Epithelial cell of esophagus (primary cell): ENCODE results near the gene DNAJA1.

Experiments used
- DNase-seq: peaks from one replicate; pipeline ENCODE4 v3.0.0; 2010; ENCODE audit warnings: low read depth
- H3K4me3 ChIP-seq: 2 replicates; pipeline ENCODE4 v1.5.1; 2011; ENCODE audit warnings: mild to moderate bottlenecking, low read length, control low read depth
- TF ChIP-seq, protein P1 (sequence below): IDR thresholded peaks from 2 replicates; pipeline ENCODE4 v1.5.1; 2011; ENCODE audit warnings: low read depth, mild to moderate bottlenecking, low read length, control low read depth, inconsistent platforms; ENCODE audit not compliant: insufficient read depth; ENCODE audit errors: missing control alignments

Gene DNAJA1

DNA sequence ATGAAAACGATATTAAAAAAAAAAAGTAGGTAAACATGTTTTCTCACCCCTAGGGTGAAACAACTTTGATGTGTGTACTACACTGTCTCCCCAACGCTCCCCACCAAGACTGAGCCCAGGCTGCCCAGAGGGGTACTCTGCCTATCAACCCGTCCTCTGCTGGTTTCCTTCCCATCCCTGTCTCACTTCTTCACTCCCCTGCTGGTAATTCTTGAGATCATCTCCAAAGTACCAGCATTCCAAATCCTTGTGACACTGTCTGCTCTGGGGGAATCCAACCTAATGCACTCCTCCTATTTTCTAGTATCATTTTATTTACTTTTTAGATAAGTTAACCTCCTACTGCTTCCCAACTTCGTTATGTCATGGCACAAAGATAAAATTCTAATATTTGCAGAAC, 17.3 kb upstream of the DNAJA1 start:
- TF ChIP-seq, protein P1, sequence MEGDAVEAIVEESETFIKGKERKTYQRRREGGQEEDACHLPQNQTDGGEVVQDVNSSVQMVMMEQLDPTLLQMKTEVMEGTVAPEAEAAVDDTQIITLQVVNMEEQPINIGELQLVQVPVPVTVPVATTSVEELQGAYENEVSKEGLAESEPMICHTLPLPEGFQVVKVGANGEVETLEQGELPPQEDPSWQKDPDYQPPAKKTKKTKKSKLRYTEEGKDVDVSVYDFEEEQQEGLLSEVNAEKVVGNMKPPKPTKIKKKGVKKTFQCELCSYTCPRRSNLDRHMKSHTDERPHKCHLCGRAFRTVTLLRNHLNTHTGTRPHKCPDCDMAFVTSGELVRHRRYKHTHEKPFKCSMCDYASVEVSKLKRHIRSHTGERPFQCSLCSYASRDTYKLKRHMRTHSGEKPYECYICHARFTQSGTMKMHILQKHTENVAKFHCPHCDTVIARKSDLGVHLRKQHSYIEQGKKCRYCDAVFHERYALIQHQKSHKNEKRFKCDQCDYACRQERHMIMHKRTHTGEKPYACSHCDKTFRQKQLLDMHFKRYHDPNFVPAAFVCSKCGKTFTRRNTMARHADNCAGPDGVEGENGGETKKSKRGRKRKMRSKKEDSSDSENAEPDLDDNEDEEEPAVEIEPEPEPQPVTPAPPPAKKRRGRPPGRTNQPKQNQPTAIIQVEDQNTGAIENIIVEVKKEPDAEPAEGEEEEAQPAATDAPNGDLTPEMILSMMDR: no peak
- H3K4me3 ChIP-seq: no peak overlapping the region
- no peak for DNase-seq

DNA sequence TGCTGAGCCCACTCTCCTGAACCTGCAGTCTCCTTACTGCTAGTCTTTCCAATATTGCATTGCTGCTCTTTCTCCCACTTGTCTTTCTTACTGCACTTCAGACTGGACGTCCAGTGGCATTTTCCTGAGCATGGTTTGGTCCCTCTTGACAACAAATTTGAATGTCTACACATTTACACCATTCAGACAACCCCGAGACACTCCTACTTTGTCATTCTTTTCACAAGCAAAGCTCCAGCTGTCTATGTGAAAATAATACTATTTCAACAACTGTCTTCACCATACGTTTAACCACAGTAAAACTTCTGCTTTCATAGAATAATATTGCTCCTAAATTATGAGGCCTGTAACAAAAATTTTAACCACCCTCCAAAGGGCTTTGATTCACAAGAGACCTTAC, 13.2 kb upstream of the DNAJA1 start:
- TF ChIP-seq, protein P1: no peak
- H3K4me3 ChIP-seq: no peak overlapping the region
- no peak for DNase-seq

DNA sequence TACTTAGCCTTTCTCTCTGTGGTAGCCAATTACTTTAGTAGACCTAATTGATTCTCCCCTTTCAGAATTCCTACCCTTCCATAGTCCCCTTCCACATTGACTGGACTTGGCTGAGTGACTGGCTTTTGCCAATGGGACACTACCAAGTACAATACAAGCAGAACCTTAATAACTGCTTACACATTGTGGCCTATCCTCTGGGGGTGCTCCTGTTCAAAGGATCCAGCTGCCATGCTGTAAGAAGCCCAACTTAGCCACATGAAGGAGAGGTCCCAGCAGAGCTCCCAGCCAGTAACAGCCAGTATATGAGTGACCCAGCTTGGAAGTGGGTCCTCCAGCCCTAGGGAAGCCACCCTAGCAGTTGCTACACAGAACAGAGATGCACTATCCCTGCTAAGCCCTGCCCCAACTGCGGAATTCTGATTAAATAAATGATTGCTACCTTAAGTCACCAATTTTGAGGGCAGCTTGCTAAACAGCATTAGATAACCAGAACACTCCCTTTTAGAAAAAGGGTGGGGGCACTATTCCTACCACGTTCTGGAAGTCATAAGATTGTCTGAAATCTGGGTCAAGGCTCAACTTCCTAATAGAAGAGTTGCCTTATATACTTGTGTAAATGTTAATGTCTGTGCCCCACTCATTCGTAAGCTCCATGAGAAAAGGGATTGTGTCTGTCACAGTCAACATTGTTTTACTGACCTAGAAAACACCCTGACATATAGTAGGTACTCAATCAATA, 12.6 kb upstream of the DNAJA1 start:
- H3K4me3 ChIP-seq: no peak overlapping the region
- TF ChIP-seq, protein P1: no peak
- no peak for DNase-seq

DNA sequence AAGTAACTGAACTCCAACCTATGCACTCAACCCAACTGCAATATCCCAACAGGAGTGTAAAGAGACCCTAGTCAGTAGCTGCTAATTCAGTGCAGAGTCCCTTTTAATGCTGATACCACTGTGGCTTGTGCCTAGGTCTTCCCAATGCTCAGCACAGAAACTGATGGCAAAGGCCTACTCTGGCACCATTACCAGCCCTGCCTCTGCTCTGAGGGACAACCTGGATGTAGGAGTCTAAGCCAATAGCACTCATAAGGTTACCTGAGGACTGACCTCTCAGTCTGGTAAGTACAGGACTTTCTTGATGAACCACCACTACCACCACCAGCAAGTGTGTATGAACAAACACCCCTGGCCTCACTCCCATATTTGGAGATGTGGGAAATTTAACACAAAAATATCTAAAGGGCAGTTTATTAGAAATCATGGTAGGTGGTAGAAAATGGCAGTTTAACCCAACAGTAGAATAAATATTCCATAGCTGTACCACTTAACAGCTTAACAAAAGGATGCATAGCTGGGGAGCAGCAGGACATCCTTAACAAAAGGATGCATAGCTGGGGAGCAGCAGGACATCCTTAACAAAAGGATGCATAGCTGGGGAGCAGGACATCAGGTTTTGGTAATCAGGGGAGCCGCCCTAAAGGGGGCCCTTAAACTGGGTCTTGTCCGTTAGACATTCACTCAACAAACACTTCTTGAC, 11.0 kb upstream of the DNAJA1 start:
- no peak overlapping the region for H3K4me3 ChIP-seq
- DNase-seq: no peak
- TF ChIP-seq, protein P1: no peak

DNA sequence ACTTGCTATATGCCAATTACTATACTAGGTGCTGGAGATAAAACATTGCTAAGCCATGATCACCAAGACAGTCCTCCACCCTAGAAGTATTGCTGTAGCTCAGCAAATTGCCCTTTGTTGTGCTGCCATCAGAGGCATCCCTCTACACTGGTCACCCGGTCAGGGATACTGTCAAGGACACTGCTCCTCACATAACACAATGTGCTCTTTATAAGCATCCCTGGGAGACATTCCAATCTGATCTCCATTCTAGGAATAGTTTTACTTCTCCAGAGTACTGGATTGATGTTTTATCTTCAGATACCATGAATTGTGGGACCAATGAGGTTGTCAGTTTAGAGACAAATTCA, 10.4 kb upstream of the DNAJA1 start:
- DNase-seq: no peak
- no peak overlapping the region for H3K4me3 ChIP-seq
- TF ChIP-seq, protein P1: no peak

DNA sequence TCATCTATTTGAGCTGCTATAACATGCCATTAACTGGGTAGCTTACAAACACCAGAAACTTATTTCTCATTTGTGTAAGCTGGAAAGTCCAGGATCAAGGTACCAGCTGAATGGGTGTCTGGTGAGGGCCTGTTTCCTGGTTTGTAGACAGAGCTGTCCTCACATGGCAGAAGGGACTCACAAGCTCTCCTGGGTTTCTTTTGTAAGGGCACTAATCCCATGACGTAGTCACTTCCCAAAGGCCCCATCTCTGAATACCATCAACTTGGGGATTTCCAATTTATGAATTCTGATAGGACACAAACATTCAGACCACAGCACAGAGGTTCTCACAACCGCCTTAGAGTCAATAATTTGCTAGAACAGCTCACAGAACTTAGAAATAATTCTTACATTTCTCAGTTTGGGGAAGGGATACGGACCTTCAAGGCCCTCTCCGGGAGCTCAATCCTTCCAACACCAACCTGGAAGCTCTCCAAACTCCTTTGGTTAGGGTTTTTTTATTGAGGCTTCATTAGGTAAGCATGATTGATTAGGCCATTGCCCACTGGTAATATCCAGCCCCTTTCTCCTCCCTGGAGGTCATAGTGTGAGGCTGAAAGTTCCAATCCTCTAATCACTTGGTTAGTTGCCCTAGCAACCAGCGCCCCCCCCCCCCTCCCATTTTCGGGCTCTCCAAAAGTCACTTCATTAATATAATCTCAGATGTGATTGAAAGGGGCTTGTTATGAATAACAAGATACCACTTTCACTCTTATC, 7.6 kb upstream of the DNAJA1 start:
- H3K4me3 ChIP-seq: no peak overlapping the region
- DNase-seq: no peak
- TF ChIP-seq, protein P1: no peak
